ENCODE measurements around the gene ZNF710.

GRCh38 chr15:90095521-90095959 is 94.4 kb downstream of the ZNF710 start:
- TF ChIP-seq POLR2AphosphoS5 (IDR thresholded peaks at IDR 0.05; ENCODE audit: low read depth, low read length) (0 out of 2 replicates have a peak, but pooled peaks have one; percentile 19), ZFP62 (CRISPR knock-in tag; IDR thresholded peaks at IDR 0.05) (no peak), RBM22 (optimal IDR thresholded peaks at IDR 0.05; ENCODE audit: low read length) (no peak), KLF16 (CRISPR knock-in tag; IDR thresholded peaks at IDR 0.05) (peak in 1 of 2 experiments; percentile 43; a peak in 1 of 4 replicates), MEIS1 (CRISPR knock-in tag; IDR thresholded peaks at IDR 0.05; ENCODE audit: borderline replicate concordance) (no peak), ZBTB1 (CRISPR knock-in tag; IDR thresholded peaks at IDR 0.05; ENCODE audit: borderline replicate concordance) (no peak), IRX3 (CRISPR knock-in tag; IDR thresholded peaks at IDR 0.05; ENCODE audit: borderline replicate concordance, low read depth) (no peak), CREM (IDR thresholded peaks at IDR 0.05) (peak; percentile 18; the same call in 1 of the 2 replicates), CREM (CRISPR knock-in tag; IDR thresholded peaks at IDR 0.05) (no peak), ZNF256 (CRISPR knock-in tag; conservative IDR thresholded peaks at IDR 0.05) (no peak), NFRKB (IDR thresholded peaks at IDR 0.05) (no peak), PRDM4 (CRISPR knock-in tag; IDR thresholded peaks at IDR 0.05; ENCODE audit: borderline replicate concordance) (no peak)
- TF ChIP-seq, protein P1, sequence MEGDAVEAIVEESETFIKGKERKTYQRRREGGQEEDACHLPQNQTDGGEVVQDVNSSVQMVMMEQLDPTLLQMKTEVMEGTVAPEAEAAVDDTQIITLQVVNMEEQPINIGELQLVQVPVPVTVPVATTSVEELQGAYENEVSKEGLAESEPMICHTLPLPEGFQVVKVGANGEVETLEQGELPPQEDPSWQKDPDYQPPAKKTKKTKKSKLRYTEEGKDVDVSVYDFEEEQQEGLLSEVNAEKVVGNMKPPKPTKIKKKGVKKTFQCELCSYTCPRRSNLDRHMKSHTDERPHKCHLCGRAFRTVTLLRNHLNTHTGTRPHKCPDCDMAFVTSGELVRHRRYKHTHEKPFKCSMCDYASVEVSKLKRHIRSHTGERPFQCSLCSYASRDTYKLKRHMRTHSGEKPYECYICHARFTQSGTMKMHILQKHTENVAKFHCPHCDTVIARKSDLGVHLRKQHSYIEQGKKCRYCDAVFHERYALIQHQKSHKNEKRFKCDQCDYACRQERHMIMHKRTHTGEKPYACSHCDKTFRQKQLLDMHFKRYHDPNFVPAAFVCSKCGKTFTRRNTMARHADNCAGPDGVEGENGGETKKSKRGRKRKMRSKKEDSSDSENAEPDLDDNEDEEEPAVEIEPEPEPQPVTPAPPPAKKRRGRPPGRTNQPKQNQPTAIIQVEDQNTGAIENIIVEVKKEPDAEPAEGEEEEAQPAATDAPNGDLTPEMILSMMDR (CRISPR knock-in tag; IDR thresholded peaks at IDR 0.05) = no peak
- TF ChIP-seq, protein P2, sequence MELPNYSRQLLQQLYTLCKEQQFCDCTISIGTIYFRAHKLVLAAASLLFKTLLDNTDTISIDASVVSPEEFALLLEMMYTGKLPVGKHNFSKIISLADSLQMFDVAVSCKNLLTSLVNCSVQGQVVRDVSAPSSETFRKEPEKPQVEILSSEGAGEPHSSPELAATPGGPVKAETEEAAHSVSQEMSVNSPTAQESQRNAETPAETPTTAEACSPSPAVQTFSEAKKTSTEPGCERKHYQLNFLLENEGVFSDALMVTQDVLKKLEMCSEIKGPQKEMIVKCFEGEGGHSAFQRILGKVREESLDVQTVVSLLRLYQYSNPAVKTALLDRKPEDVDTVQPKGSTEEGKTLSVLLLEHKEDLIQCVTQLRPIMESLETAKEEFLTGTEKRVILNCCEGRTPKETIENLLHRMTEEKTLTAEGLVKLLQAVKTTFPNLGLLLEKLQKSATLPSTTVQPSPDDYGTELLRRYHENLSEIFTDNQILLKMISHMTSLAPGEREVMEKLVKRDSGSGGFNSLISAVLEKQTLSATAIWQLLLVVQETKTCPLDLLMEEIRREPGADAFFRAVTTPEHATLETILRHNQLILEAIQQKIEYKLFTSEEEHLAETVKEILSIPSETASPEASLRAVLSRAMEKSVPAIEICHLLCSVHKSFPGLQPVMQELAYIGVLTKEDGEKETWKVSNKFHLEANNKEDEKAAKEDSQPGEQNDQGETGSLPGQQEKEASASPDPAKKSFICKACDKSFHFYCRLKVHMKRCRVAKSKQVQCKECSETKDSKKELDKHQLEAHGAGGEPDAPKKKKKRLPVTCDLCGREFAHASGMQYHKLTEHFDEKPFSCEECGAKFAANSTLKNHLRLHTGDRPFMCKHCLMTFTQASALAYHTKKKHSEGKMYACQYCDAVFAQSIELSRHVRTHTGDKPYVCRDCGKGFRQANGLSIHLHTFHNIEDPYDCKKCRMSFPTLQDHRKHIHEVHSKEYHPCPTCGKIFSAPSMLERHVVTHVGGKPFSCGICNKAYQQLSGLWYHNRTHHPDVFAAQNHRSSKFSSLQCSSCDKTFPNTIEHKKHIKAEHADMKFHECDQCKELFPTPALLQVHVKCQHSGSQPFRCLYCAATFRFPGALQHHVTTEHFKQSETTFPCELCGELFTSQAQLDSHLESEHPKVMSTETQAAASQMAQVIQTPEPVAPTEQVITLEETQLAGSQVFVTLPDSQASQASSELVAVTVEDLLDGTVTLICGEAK (IDR thresholded peaks at IDR 0.05) = no peak
- TF ChIP-seq, protein P2 (CRISPR knock-in tag; IDR thresholded peaks at IDR 0.05) = no peak

All from HepG2 (cell line).